ENCODE data around the gene LST1. TPM values are rescaled to one million over a fixed set of nuclear protein-coding genes. Genes with fewer than 3 reads are reported as not detected.

Gene LST1
- total RNA-seq, 1 experiment from 2014 or later, result not detected

DNA sequence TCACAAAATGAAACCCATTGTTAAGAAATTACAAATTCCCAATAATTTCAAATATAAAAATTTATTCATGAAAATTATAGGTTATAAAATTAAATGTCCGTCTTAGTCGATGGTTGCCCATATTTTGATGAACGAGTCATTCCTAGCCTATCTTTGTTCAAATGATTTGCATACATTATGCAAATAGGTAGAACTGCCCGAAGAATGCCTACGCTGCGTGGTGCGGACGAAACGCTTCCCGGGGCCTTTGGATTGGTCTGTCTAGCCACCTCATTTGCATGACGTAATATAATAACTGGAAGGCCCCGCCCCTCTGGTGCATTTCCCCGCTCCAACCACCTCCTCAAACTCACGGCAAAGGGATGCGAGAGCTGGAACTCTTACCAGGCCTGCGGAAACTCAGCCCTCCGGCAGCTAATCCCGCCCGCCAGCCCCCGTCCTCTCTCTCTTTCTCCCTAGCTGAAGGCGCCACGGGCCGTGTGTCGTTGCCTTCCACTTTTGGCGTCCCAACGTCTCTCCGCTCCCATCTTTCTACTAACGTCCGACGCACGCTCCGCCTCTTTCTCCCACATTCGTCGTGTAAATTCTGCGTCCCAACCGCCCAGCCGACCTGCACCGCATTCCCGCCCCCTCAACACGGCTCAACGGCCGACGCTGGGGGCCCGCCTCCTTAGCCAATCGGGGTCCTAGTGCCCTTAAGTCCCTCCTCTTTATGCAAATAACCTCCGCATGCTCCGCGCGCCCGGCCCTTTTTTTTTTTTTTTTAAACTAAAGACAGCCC lies 33.9 kb downstream of the LST1 start:
- no peak for TF ChIP-seq CTCF (conservative IDR thresholded peaks at IDR 0.05; ENCODE audit: low read depth, low read length)
- no peak for TF ChIP-seq EZH2 (IDR thresholded peaks at IDR 0.05; ENCODE audit: borderline replicate concordance, low read depth, low read length, poor library complexity, severe bottlenecking)
- ChIA-PET CTCF (interaction anchor here (0.7 kb wide), 1 partner anchor 43 kb away, joined by 7 read pairs; no protein-coding TSS in a partner anchor), POLR2A (ENCODE audit: low non-redundant PET) (interaction anchor here (0.6 kb wide), 2 partner anchors 85 to 1575 kb away, joined by 3 read pairs; no protein-coding TSS in a partner anchor)
- peak overlapping the region; percentile 99 for H3K27ac ChIP-seq (ENCODE audit: low read depth, low read length, poor library complexity, severe bottlenecking)
- peak overlapping the region; percentile 76 for H3K4me3 ChIP-seq (ENCODE audit: low read depth, low read length, poor library complexity, severe bottlenecking)
- H3K9me3 ChIP-seq (ENCODE audit: low read depth, low read length, poor library complexity, severe bottlenecking), result no peaks in the 10 kb centered on the region
- peaks cover 35% of the 10 kb centered on the region for H3K36me3 ChIP-seq (ENCODE audit: insufficient read depth, low read length, poor library complexity, severe bottlenecking)
- H3K4me1 ChIP-seq (ENCODE audit: insufficient read depth, low read length, poor library complexity, severe bottlenecking), result peaks cover 18% of the 10 kb centered on the region
- DNase-seq (ENCODE audit: low spot score), result peak; percentile 100
- intact Hi-C loops (cut with micrococcal nuclease; ENCODE audit: unreplicated experiment), result loop anchor here (5.0 kb wide), 1 partner anchor 42 kb away; the partner anchor contains the start of genes C6orf47 and GPANK1
- BruUV-seq (replicated peaks), result TSS peak; percentile 96
- no peaks in the 10 kb centered on the region for H3K27me3 ChIP-seq (replicated peaks; ENCODE audit: insufficient read depth, low read depth, low read length, poor library complexity)

GRCh38 chr6:31620586-31621319 lies 34.7 kb downstream of the LST1 start, which contains the start of gene PRRC2A:
TSS of gene PRRC2A (plus strand) at chr6:31620715. CDS start at chr6:31622790, 2,075 bp downstream.
- ChIA-PET POLR2A (ENCODE audit: low non-redundant PET) (interaction anchor here (0.6 kb wide), 1 partner anchor 86 kb away, joined by 3 read pairs; no protein-coding TSS in a partner anchor), CTCF (interaction anchor here (0.7 kb wide), 1 partner anchor 42 kb away, joined by 7 read pairs; no protein-coding TSS in a partner anchor)
- peak within 1 kb of the TSS; percentile 76 for H3K4me3 ChIP-seq (ENCODE audit: low read depth, low read length, poor library complexity, severe bottlenecking)
- TF ChIP-seq CTCF (conservative IDR thresholded peaks at IDR 0.05; ENCODE audit: low read depth, low read length) (no peak), EZH2 (IDR thresholded peaks at IDR 0.05; ENCODE audit: borderline replicate concordance, low read depth, low read length, poor library complexity, severe bottlenecking) (no peak)
- no peaks in the 10 kb centered on the region for H3K9me3 ChIP-seq (ENCODE audit: low read depth, low read length, poor library complexity, severe bottlenecking)
- intact Hi-C loops (cut with micrococcal nuclease; ENCODE audit: unreplicated experiment), result loop anchor here (5.0 kb wide), 1 partner anchor 42 kb away; the partner anchor contains the start of genes C6orf47 and GPANK1
- DNase-seq (ENCODE audit: low spot score), result peak; percentile 87
- no peaks in the 10 kb centered on the region for H3K27me3 ChIP-seq (replicated peaks; ENCODE audit: insufficient read depth, low read depth, low read length, poor library complexity)
- H3K4me1 ChIP-seq (ENCODE audit: insufficient read depth, low read length, poor library complexity, severe bottlenecking), result peaks cover 12% of the 10 kb centered on the region
- no TSS peak for BruUV-seq (replicated peaks)
- H3K27ac ChIP-seq (ENCODE audit: low read depth, low read length, poor library complexity, severe bottlenecking), result peak within 1 kb of the TSS; percentile 99
- peaks cover 43% of the 10 kb centered on the region for H3K36me3 ChIP-seq (ENCODE audit: insufficient read depth, low read length, poor library complexity, severe bottlenecking)

GRCh38 chr6:31621320-31621939 lies 35.4 kb downstream of the LST1 start:
- H3K4me1 ChIP-seq (ENCODE audit: insufficient read depth, low read length, poor library complexity, severe bottlenecking), result peaks cover 11% of the 10 kb centered on the region
- ChIA-PET CTCF (no interaction called here), POLR2A (ENCODE audit: low non-redundant PET) (no interaction called here)
- BruUV-seq (replicated peaks), result TSS peak; percentile 68
- peak overlapping the region; percentile 76 for H3K4me3 ChIP-seq (ENCODE audit: low read depth, low read length, poor library complexity, severe bottlenecking)
- no peaks in the 10 kb centered on the region for H3K27me3 ChIP-seq (replicated peaks; ENCODE audit: insufficient read depth, low read depth, low read length, poor library complexity)
- intact Hi-C loops (cut with micrococcal nuclease; ENCODE audit: unreplicated experiment), result loop anchor here (5.0 kb wide), 1 partner anchor 41 kb away; the partner anchor contains the start of genes C6orf47 and GPANK1
- peaks cover 50% of the 10 kb centered on the region for H3K36me3 ChIP-seq (ENCODE audit: insufficient read depth, low read length, poor library complexity, severe bottlenecking)
- peak overlapping the region; percentile 99 for H3K27ac ChIP-seq (ENCODE audit: low read depth, low read length, poor library complexity, severe bottlenecking)
- DNase-seq (ENCODE audit: low spot score), result no peak
- TF ChIP-seq EZH2 (IDR thresholded peaks at IDR 0.05; ENCODE audit: borderline replicate concordance, low read depth, low read length, poor library complexity, severe bottlenecking), result no peak
- TF ChIP-seq CTCF (conservative IDR thresholded peaks at IDR 0.05; ENCODE audit: low read depth, low read length), result no peak
- no peaks in the 10 kb centered on the region for H3K9me3 ChIP-seq (ENCODE audit: low read depth, low read length, poor library complexity, severe bottlenecking)

Measured in A673 (cell line).